ENCODE results near the gene HIBCH. TPM values are rescaled to one million over a fixed set of nuclear protein-coding genes. Genes with fewer than 3 reads are reported as not detected.
"Not testable (repeated sequence)": the region's sequence is repeated elsewhere in the genome, so short reads cannot be mapped to it uniquely, and the experiment has no call there.

Gene HIBCH
- total RNA-seq, 1 donor from 2014 or later, result 16.3 TPM

DNA sequence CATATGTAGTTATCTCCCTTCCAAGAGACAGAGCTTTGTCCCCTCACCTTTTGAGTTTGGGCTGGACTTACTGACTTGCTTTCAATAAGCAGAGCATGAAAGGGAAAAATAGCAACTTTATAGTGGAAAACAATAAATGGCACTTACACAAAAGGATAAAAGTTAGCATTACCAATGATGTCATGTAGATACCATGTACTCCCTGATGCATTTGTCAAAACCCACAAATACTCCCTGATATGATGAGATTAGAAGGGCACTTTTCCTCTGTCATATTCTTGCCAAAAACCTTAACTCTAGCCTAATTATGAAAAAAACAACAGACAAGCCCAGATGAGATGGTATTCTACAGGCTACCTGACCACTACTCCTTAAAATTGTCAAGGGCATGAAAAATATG lies 16.0 kb downstream of the HIBCH start:
- Histone ChIP-seq H3K4me2 (ENCODE audit: low read length) (no peak overlapping the region), H3K9me3 (ENCODE audit: insufficient read depth, low read depth, low read length) (no peaks in the 10 kb centered on the region), H3K4me1 (ENCODE audit: insufficient read depth, low read length) (no peaks in the 10 kb centered on the region), H3K36me3 (ENCODE audit: insufficient read depth, low read length) (peaks cover 6% of the 10 kb centered on the region), H3K9ac (ENCODE audit: low read length) (no peak overlapping the region), H3K4me3 (ENCODE audit: insufficient read depth, low read depth, low read length) (no peak overlapping the region), H3K27me3 (ENCODE audit: insufficient read depth, low read length) (no peaks in the 10 kb centered on the region), H2AFZ (ENCODE audit: low read depth, low read length) (no peak overlapping the region), H3K27ac (ENCODE audit: low read depth, low read length) (no peak overlapping the region), H3K79me2 (ENCODE audit: insufficient read depth, low read length) (peaks cover 8% of the 10 kb centered on the region), H4K20me1 (ENCODE audit: insufficient read depth, low read length) (no peaks in the 10 kb centered on the region)
- Mint-ChIP-seq H3K9me3 (ENCODE audit: unreplicated experiment) (peaks cover 2% of the 10 kb centered on the region), H3K36me3 (ENCODE audit: low read depth, unreplicated experiment) (peaks cover 11% of the 10 kb centered on the region), H3K27me3 (ENCODE audit: low read depth, unreplicated experiment) (no peaks in the 10 kb centered on the region), H3K4me1 (ENCODE audit: low read depth, unreplicated experiment) (peaks cover 2% of the 10 kb centered on the region), H3K4me3 (ENCODE audit: unreplicated experiment) (no peak overlapping the region), H3K27ac (ENCODE audit: unreplicated experiment) (no peak overlapping the region)
- peak; percentile 52 for FAIRE-seq
- TF ChIP-seq, protein P1, sequence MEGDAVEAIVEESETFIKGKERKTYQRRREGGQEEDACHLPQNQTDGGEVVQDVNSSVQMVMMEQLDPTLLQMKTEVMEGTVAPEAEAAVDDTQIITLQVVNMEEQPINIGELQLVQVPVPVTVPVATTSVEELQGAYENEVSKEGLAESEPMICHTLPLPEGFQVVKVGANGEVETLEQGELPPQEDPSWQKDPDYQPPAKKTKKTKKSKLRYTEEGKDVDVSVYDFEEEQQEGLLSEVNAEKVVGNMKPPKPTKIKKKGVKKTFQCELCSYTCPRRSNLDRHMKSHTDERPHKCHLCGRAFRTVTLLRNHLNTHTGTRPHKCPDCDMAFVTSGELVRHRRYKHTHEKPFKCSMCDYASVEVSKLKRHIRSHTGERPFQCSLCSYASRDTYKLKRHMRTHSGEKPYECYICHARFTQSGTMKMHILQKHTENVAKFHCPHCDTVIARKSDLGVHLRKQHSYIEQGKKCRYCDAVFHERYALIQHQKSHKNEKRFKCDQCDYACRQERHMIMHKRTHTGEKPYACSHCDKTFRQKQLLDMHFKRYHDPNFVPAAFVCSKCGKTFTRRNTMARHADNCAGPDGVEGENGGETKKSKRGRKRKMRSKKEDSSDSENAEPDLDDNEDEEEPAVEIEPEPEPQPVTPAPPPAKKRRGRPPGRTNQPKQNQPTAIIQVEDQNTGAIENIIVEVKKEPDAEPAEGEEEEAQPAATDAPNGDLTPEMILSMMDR (IDR thresholded peaks at IDR 0.05; ENCODE audit: insufficient read depth, low read depth, low read length), result no peak
- no peak for TF ChIP-seq EZH2 (IDR thresholded peaks at IDR 0.05; ENCODE audit: insufficient read depth, low read length)
- peak; percentile 28 for DNase-seq (ENCODE audit: low read depth)

- no peaks in the 10 kb centered on the region for H3K4me1 ChIP-seq (ENCODE audit: insufficient read depth, low read length)
- Mint-ChIP-seq H3K4me3 (ENCODE audit: unreplicated experiment) (no peak overlapping the region), H3K27me3 (ENCODE audit: low read depth, unreplicated experiment) (no peaks in the 10 kb centered on the region), H3K9me3 (ENCODE audit: unreplicated experiment) (peaks cover 4% of the 10 kb centered on the region), H3K4me1 (ENCODE audit: low read depth, unreplicated experiment) (peaks cover 2% of the 10 kb centered on the region), H3K36me3 (ENCODE audit: low read depth, unreplicated experiment) (peaks cover 17% of the 10 kb centered on the region), H3K27ac (ENCODE audit: unreplicated experiment) (no peak overlapping the region)
- TF ChIP-seq EZH2 (IDR thresholded peaks at IDR 0.05; ENCODE audit: insufficient read depth, low read length), result no peak
- TF ChIP-seq, protein P1 (IDR thresholded peaks at IDR 0.05; ENCODE audit: insufficient read depth, low read depth, low read length), result no peak
- H3K4me3 ChIP-seq (ENCODE audit: insufficient read depth, low read depth, low read length), result no peak overlapping the region
- H3K9ac ChIP-seq (ENCODE audit: low read length), result no peak overlapping the region
- no peaks in the 10 kb centered on the region for H3K27me3 ChIP-seq (ENCODE audit: insufficient read depth, low read length)
- FAIRE-seq (no peak), DNase-seq (ENCODE audit: low read depth) (no peak)
- H3K36me3 ChIP-seq (ENCODE audit: insufficient read depth, low read length), result peaks cover 3% of the 10 kb centered on the region
- H3K79me2 ChIP-seq (ENCODE audit: insufficient read depth, low read length), result peaks cover 8% of the 10 kb centered on the region
- no peaks in the 10 kb centered on the region for H3K9me3 ChIP-seq (ENCODE audit: insufficient read depth, low read depth, low read length)
- no peaks in the 10 kb centered on the region for H4K20me1 ChIP-seq (ENCODE audit: insufficient read depth, low read length)
- H3K27ac ChIP-seq (ENCODE audit: low read depth, low read length), result no peak overlapping the region
- H2AFZ ChIP-seq (ENCODE audit: low read depth, low read length), result no peak overlapping the region
- H3K4me2 ChIP-seq (ENCODE audit: low read length), result no peak overlapping the region
These were observed 17.6 kb downstream of the HIBCH start for GRCh38 chr2:190302052-190302451.

GRCh38 chr2:190301032-190301431 lies 18.6 kb downstream of the HIBCH start:
- H3K4me3 Mint-ChIP-seq (ENCODE audit: unreplicated experiment), result no peak overlapping the region
- no peak for DNase-seq (ENCODE audit: low read depth)
- Histone ChIP-seq H3K9me3 (ENCODE audit: insufficient read depth, low read depth, low read length) (no peaks in the 10 kb centered on the region), H3K4me3 (ENCODE audit: insufficient read depth, low read depth, low read length) (no peak overlapping the region), H4K20me1 (ENCODE audit: insufficient read depth, low read length) (no peaks in the 10 kb centered on the region), H3K27me3 (ENCODE audit: insufficient read depth, low read length) (no peaks in the 10 kb centered on the region), H3K27ac (ENCODE audit: low read depth, low read length) (no peak overlapping the region), H3K9ac (ENCODE audit: low read length) (no peak overlapping the region), H3K4me1 (ENCODE audit: insufficient read depth, low read length) (no peaks in the 10 kb centered on the region), H3K36me3 (ENCODE audit: insufficient read depth, low read length) (peaks cover 3% of the 10 kb centered on the region), H2AFZ (ENCODE audit: low read depth, low read length) (no peak overlapping the region), H3K79me2 (ENCODE audit: insufficient read depth, low read length) (peaks cover 8% of the 10 kb centered on the region), H3K4me2 (ENCODE audit: low read length) (no peak overlapping the region)
- no peak for FAIRE-seq
- peaks cover 2% of the 10 kb centered on the region for H3K4me1 Mint-ChIP-seq (ENCODE audit: low read depth, unreplicated experiment)
- TF ChIP-seq, protein P1 (IDR thresholded peaks at IDR 0.05; ENCODE audit: insufficient read depth, low read depth, low read length), result no peak
- TF ChIP-seq EZH2 (IDR thresholded peaks at IDR 0.05; ENCODE audit: insufficient read depth, low read length), result no peak
- H3K27ac Mint-ChIP-seq (ENCODE audit: unreplicated experiment), result no peak overlapping the region
- no peaks in the 10 kb centered on the region for H3K27me3 Mint-ChIP-seq (ENCODE audit: low read depth, unreplicated experiment)
- H3K9me3 Mint-ChIP-seq (ENCODE audit: unreplicated experiment), result peaks cover 4% of the 10 kb centered on the region
- H3K36me3 Mint-ChIP-seq (ENCODE audit: low read depth, unreplicated experiment), result peaks cover 17% of the 10 kb centered on the region

- H3K9me3 Mint-ChIP-seq (ENCODE audit: unreplicated experiment); H3K79me2 ChIP-seq (ENCODE audit: insufficient read depth, low read length); H3K4me1 Mint-ChIP-seq (ENCODE audit: low read depth, unreplicated experiment); DNase-seq (ENCODE audit: low read depth); H3K27ac ChIP-seq (ENCODE audit: low read depth, low read length); H3K4me3 Mint-ChIP-seq (ENCODE audit: unreplicated experiment); FAIRE-seq; H3K27me3 Mint-ChIP-seq (ENCODE audit: low read depth, unreplicated experiment); H3K9me3 ChIP-seq (ENCODE audit: insufficient read depth, low read depth, low read length); H3K4me1 ChIP-seq (ENCODE audit: insufficient read depth, low read length); H3K4me2 ChIP-seq (ENCODE audit: low read length); H3K36me3 ChIP-seq (ENCODE audit: insufficient read depth, low read length); H3K27me3 ChIP-seq (ENCODE audit: insufficient read depth, low read length); H3K27ac Mint-ChIP-seq (ENCODE audit: unreplicated experiment); H3K9ac ChIP-seq (ENCODE audit: low read length); H4K20me1 ChIP-seq (ENCODE audit: insufficient read depth, low read length); H2AFZ ChIP-seq (ENCODE audit: low read depth, low read length); H3K4me3 ChIP-seq (ENCODE audit: insufficient read depth, low read depth, low read length): not testable (repeated sequence)
- H3K36me3 Mint-ChIP-seq (ENCODE audit: low read depth, unreplicated experiment), result peaks cover 15% of the 10 kb centered on the region
These were observed 21.7 kb downstream of the HIBCH start for GRCh38 chr2:190297880-190298279.

Measured in astrocyte (in vitro differentiated cells and primary cell).